ENCODE results near the gene ARMS2. TPM values are rescaled to one million over a fixed set of nuclear protein-coding genes. Genes with fewer than 3 reads are reported as not detected.
A peak's percentile ranks its signal among the peaks of the same experiment; 100 is the strongest.

ARMS2 gene
- polyA plus RNA-seq, 1 donor from 2014 or later = not detected

GRCh38 chr10:122461367-122461728 lies 6.9 kb downstream of the ARMS2 start, which contains the start of gene HTRA1:
Gene HTRA1, plus strand, starts transcription at chr10:122461553. Its CDS starts 100 bp downstream, at chr10:122461653.
- H3K79me2 ChIP-seq (replicated peaks; ENCODE audit: insufficient read depth, low read length) = no peaks in the 10 kb centered on the region
- H3K9me2 ChIP-seq (ENCODE audit: insufficient read depth, low read length) = no peaks in the 10 kb centered on the region
- no peaks in the 10 kb centered on the region for H3K36me3 ChIP-seq (ENCODE audit: insufficient read depth, low read length)
- TF ChIP-seq POLR2AphosphoS5 (IDR thresholded peaks at IDR 0.05) (no peak), SMC3 (conservative IDR thresholded peaks at IDR 0.05; ENCODE audit: poor library complexity) (no peak), MXI1 (conservative IDR thresholded peaks at IDR 0.05; ENCODE audit: poor library complexity, severe bottlenecking) (no peak), EZH2 (IDR thresholded peaks at IDR 0.05; ENCODE audit: borderline replicate concordance, insufficient read depth, low read length, poor library complexity, severe bottlenecking) (no peak)
- H3K27me3 ChIP-seq (ENCODE audit: insufficient read depth, low read depth, low read length) = peaks cover 46% of the 10 kb centered on the region
- peak within 1 kb of the TSS; percentile 30 for H3K4me2 ChIP-seq (ENCODE audit: low read length)
- peak within 1 kb of the TSS; percentile 31 for H3K9ac ChIP-seq (ENCODE audit: low read length)
- peak within 1 kb of the TSS; percentile 65 for H3K4me3 ChIP-seq (ENCODE audit: low read length)
- H2AFZ ChIP-seq (ENCODE audit: low read depth, low read length) = no peak within 1 kb of the TSS
- no peaks in the 10 kb centered on the region for H4K20me1 ChIP-seq (ENCODE audit: insufficient read depth)
- H3K27ac ChIP-seq (ENCODE audit: low read length) = no peak within 1 kb of the TSS
- H3F3A ChIP-seq (ENCODE audit: insufficient read depth, low read length, poor library complexity, severe bottlenecking) = no peaks in the 10 kb centered on the region
- no peaks in the 10 kb centered on the region for H3K9me3 ChIP-seq (ENCODE audit: low read length)

- Histone ChIP-seq H3K9me3 (ENCODE audit: low read length) (no peaks in the 10 kb centered on the region), H3K27ac (ENCODE audit: low read length) (no peak overlapping the region), H2AFZ (ENCODE audit: low read depth, low read length) (no peak overlapping the region), H3K9ac (ENCODE audit: low read length) (peak overlapping the region; percentile 31), H3K27me3 (ENCODE audit: insufficient read depth, low read depth, low read length) (peaks cover 46% of the 10 kb centered on the region), H3K79me2 (replicated peaks; ENCODE audit: insufficient read depth, low read length) (no peaks in the 10 kb centered on the region), H3F3A (ENCODE audit: insufficient read depth, low read length, poor library complexity, severe bottlenecking) (no peaks in the 10 kb centered on the region), H3K4me2 (ENCODE audit: low read length) (no peak overlapping the region), H3K9me2 (ENCODE audit: insufficient read depth, low read length) (no peaks in the 10 kb centered on the region), H4K20me1 (ENCODE audit: insufficient read depth) (no peaks in the 10 kb centered on the region), H3K36me3 (ENCODE audit: insufficient read depth, low read length) (no peaks in the 10 kb centered on the region), H3K4me3 (ENCODE audit: low read length) (peak overlapping the region; percentile 64)
- TF ChIP-seq TAF1 (IDR thresholded peaks at IDR 0.05; ENCODE audit: low read depth) = no peak
- TF ChIP-seq EZH2 (IDR thresholded peaks at IDR 0.05; ENCODE audit: borderline replicate concordance, insufficient read depth, low read length, poor library complexity, severe bottlenecking) = peak; percentile 43
These were observed 7.5 kb downstream of the ARMS2 start for GRCh38 chr10:122461729-122462532.

- Histone ChIP-seq H3F3A (ENCODE audit: insufficient read depth, low read length, poor library complexity, severe bottlenecking) (no peaks in the 10 kb centered on the region), H3K9me3 (ENCODE audit: low read length) (no peaks in the 10 kb centered on the region), H3K79me2 (replicated peaks; ENCODE audit: insufficient read depth, low read length) (no peaks in the 10 kb centered on the region), H3K36me3 (ENCODE audit: insufficient read depth, low read length) (no peaks in the 10 kb centered on the region), H3K27ac (ENCODE audit: low read length) (no peak overlapping the region), H3K4me3 (ENCODE audit: low read length) (peak overlapping the region; percentile 64), H2AFZ (ENCODE audit: low read depth, low read length) (no peak overlapping the region), H3K4me2 (ENCODE audit: low read length) (no peak overlapping the region), H3K27me3 (ENCODE audit: insufficient read depth, low read depth, low read length) (peaks cover 46% of the 10 kb centered on the region), H4K20me1 (ENCODE audit: insufficient read depth) (no peaks in the 10 kb centered on the region), H3K9ac (ENCODE audit: low read length) (no peak overlapping the region), H3K9me2 (ENCODE audit: insufficient read depth, low read length) (no peaks in the 10 kb centered on the region)
- TF ChIP-seq SMC3 (conservative IDR thresholded peaks at IDR 0.05; ENCODE audit: poor library complexity) (no peak), EP300 (conservative IDR thresholded peaks at IDR 0.05; ENCODE audit: poor library complexity, severe bottlenecking) (no peak), EZH2 (IDR thresholded peaks at IDR 0.05; ENCODE audit: borderline replicate concordance, insufficient read depth, low read length, poor library complexity, severe bottlenecking) (no peak), TAF1 (IDR thresholded peaks at IDR 0.05; ENCODE audit: low read depth) (no peak), RAD21 (conservative IDR thresholded peaks at IDR 0.05) (no peak), MXI1 (conservative IDR thresholded peaks at IDR 0.05; ENCODE audit: poor library complexity, severe bottlenecking) (no peak), CTCF (IDR thresholded peaks at IDR 0.05; ENCODE audit: poor library complexity, severe bottlenecking) (no peak), POLR2AphosphoS5 (IDR thresholded peaks at IDR 0.05) (no peak), REST (IDR thresholded peaks at IDR 0.05; ENCODE audit: borderline replicate concordance) (no peak)
These were observed 8.3 kb downstream of the ARMS2 start for GRCh38 chr10:122462533-122463465.

Data from neural cell (in vitro differentiated cells).